GM10847 (cell line): Measurements from ENCODE around the gene OSBPL9.

Experiments used
- POLR2A ChIP-seq: IDR thresholded peaks from 2 replicates; pipeline ENCODE4 v1.6.1; 2011; ENCODE audit not compliant: insufficient read length; ENCODE audit errors: extremely low read depth

Gene OSBPL9

GRCh38 chr1:51616903-51617708 lies at the start of gene OSBPL9:
OSBPL9 (plus strand) TSS chr1:51617092; CDS start chr1:51617111, 19 bp downstream.
- peak; percentile 49 for TF ChIP-seq POLR2A

- TF ChIP-seq POLR2A = no peak
Observed at GRCh38 chr1:51567653-51568052, 49.2 kb upstream of the OSBPL9 start.

- no peak for TF ChIP-seq POLR2A
Observed at GRCh38 chr1:51568231-51568935, 48.5 kb upstream of the OSBPL9 start.

GRCh38 chr1:51569284-51570062 lies 47.4 kb upstream of the OSBPL9 start:
- TF ChIP-seq POLR2A = no peak

GRCh38 chr1:51570063-51570710 lies 46.7 kb upstream of the OSBPL9 start:
- no peak for TF ChIP-seq POLR2A

GRCh38 chr1:51572365-51572764 lies 44.5 kb upstream of the OSBPL9 start:
- no peak for TF ChIP-seq POLR2A

- TF ChIP-seq POLR2A = no peak
Observed at GRCh38 chr1:51574796-51575195, 42.1 kb upstream of the OSBPL9 start.

GRCh38 chr1:51575406-51576084 lies 41.3 kb upstream of the OSBPL9 start:
- no peak for TF ChIP-seq POLR2A

GRCh38 chr1:51576085-51576444 lies 40.8 kb upstream of the OSBPL9 start:
- no peak for TF ChIP-seq POLR2A

- TF ChIP-seq POLR2A = no peak
Observed at GRCh38 chr1:51576923-51577322, 40.0 kb upstream of the OSBPL9 start.

- no peak for TF ChIP-seq POLR2A
Observed at GRCh38 chr1:51578383-51579109, 38.3 kb upstream of the OSBPL9 start.

GRCh38 chr1:51581238-51581637 lies 35.7 kb upstream of the OSBPL9 start:
- TF ChIP-seq POLR2A = no peak

- no peak for TF ChIP-seq POLR2A
Observed at GRCh38 chr1:51583532-51583931, 33.4 kb upstream of the OSBPL9 start.

- TF ChIP-seq POLR2A = no peak
Observed at GRCh38 chr1:51584021-51584420, 32.9 kb upstream of the OSBPL9 start.
